Colon (tissue), 2 donors: ENCODE measurements around the gene AGPS.
"Not testable (repeated sequence)": the region's sequence is repeated elsewhere in the genome, so short reads cannot be mapped to it uniquely, and the experiment has no call there.

ENCODE experiments used
- FAIRE-seq: peaks from 2 replicates; lab custom pipeline; 2012; peaks lifted over from hg19 to GRCh38; lab: Jason Lieb, UNC
- donor health status: control.
- donor health status: control.

AGPS gene

GRCh38 chr2:177530561-177530960 lies 138.0 kb downstream of the AGPS start:
- no peak for FAIRE-seq

DNA sequence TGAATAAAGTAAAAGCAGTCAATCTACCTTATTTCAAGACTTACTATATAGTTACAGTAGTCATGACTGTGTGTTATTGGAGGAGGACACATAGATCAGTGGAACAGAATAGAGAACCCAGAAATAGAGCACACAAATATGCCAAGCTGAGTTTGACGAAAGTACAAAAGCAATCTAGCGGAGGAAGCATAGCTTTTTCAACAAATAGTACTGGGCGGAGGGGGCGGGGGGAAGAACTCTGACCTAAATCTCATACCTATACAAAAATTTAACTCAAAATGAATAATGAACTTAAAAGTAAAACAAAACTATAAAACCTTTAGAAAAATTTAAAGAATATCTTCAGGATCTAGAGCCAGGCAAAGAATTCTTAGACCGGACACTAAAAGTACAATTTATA lies 139.1 kb downstream of the AGPS start:
- no peak for FAIRE-seq

- FAIRE-seq = no peak
These were observed 140.0 kb downstream of the AGPS start for GRCh38 chr2:177532567-177532966.

- FAIRE-seq = no peak
These were observed 140.7 kb downstream of the AGPS start for GRCh38 chr2:177533253-177533652.

- FAIRE-seq = no peak
These were observed 142.4 kb downstream of the AGPS start for GRCh38 chr2:177535000-177535399.

GRCh38 chr2:177535958-177536504 lies 143.5 kb downstream of the AGPS start:
- FAIRE-seq = no peak

DNA sequence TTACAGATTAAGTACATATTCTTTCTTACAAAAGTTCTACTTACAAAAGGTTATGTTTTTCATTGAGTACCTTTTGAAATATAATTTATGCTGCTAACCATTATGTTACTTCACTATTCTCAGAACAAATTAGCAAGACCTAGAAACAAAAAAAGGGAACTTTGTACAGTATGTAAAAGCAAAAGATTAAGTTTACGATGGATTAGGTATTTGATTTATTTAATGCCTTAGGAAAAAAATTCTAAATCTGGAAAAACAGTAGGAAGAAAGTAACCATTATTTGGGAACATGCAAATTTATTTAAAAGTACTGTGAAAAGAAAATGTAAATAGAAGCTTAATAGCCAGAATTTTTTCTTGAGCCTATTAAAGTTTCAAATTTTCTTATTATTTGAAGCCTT lies 144.6 kb downstream of the AGPS start:
- FAIRE-seq = no peak

GRCh38 chr2:177537636-177538035 lies 145.1 kb downstream of the AGPS start:
- FAIRE-seq = no peak

DNA sequence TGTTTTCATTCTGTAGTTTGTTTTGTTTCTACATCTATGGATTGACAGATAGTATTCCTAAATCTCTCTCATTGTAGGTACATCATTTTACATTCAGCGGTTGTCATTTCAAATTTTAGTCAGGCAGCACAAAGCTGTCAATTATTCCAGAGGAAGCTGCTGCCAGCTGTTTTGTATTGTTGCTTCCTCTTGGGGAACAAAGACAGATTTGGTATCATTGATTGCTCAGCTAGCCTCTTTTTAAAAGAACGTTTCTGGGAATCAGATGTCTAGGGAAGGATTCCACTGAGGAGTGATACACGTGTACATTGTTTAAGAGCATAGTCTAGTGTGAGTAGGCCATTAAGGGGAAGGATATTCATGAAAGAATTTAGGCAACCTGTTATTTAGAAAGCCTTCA lies 145.8 kb downstream of the AGPS start:
- no peak for FAIRE-seq

GRCh38 chr2:177540283-177540682 lies 147.7 kb downstream of the AGPS start:
- no peak for FAIRE-seq

GRCh38 chr2:177541258-177541991 lies 148.9 kb downstream of the AGPS start:
- FAIRE-seq = no peak

DNA sequence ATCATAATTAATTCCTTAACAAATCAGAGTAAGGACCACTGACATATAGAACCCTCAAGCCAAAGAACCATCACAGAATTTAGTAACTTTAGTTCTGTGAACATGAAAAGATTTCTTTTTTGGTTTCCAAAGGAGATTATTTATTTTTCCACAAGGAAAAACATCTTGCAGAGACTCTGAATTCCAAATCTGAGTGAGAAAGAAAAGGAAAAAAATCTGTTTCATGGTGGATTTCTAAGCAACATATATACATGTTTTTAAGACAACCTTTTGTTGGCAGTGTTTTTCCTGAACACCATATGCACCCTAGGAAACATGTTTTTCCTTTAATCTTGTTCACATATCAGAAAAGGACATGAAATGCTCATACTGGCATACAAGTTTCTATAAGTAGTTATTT lies 149.8 kb downstream of the AGPS start:
- FAIRE-seq = no peak

- FAIRE-seq = no peak
These were observed 150.6 kb downstream of the AGPS start for GRCh38 chr2:177543007-177543760.

- FAIRE-seq = no peak
These were observed 152.6 kb downstream of the AGPS start for GRCh38 chr2:177545143-177545542.

- FAIRE-seq = no peak
These were observed 153.5 kb downstream of the AGPS start for GRCh38 chr2:177545981-177546585.

DNA sequence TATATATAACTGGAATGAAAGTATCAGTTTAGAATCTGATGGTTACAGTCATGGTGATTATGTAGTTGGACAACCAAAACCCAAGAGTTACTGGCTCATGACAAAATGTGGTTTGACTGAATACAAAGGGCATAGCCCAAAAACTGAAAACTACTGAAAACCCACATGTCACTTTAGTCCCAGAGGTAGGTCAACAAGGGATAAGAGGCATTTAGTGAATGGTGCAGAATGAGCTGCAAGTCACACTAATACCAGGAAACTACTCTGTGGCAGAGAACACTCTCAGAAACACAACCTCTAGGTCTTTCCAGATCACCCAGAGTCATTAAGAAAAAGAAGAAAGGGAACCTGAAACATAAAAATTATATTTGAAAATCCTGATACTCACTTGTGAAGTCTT lies 154.5 kb downstream of the AGPS start:
- no peak for FAIRE-seq

GRCh38 chr2:177547772-177548171 lies 155.2 kb downstream of the AGPS start:
- FAIRE-seq = no peak

GRCh38 chr2:177548636-177549035 lies 156.1 kb downstream of the AGPS start:
- FAIRE-seq = no peak

GRCh38 chr2:177549171-177549570 lies 156.6 kb downstream of the AGPS start:
- FAIRE-seq = no peak

- FAIRE-seq = no peak
These were observed 158.0 kb downstream of the AGPS start for GRCh38 chr2:177550264-177551200.

DNA sequence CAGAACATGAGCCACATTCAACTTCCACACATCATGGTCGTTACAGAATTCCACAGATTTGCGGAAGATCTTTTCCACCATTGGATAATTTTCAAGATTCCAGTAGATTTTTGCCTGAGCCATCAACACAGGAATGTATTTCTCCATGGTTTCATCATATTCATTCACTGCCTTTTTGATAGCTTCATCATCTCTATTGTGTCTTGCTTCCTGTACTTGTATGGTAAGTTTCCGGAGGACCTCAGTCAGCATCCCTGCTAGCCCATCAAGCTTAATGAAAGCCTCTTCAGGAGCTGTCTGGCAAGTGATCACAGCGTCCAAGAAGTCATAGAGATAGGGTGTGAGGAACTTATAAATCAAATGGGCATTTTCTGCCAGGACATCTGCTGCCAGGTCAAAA lies 158.8 kb downstream of the AGPS start:
- not testable (repeated sequence) for FAIRE-seq

GRCh38 chr2:177551989-177552421 lies 159.4 kb downstream of the AGPS start:
- FAIRE-seq = no peak
